Erythroblast (primary cell): ENCODE data around the gene NKX1-1.

ENCODE experiments used
- DNase-seq, 2 experiments: peaks; one replicate each; lab custom pipeline; 2025; lab: John Stamatoyannopoulos, UW
- GATA1 ChIP-seq: IDR thresholded peaks from 2 replicates; pipeline ENCODE4 v1.6.1; 2011; ENCODE audit warnings: low read depth, mild to moderate bottlenecking, control low read depth, low read length, moderate library complexity
- POLR2A ChIP-seq: IDR thresholded peaks from 2 replicates; pipeline ENCODE4 v1.6.1; 2011; ENCODE audit warnings: mild to moderate bottlenecking, low read length

Gene NKX1-1

DNA sequence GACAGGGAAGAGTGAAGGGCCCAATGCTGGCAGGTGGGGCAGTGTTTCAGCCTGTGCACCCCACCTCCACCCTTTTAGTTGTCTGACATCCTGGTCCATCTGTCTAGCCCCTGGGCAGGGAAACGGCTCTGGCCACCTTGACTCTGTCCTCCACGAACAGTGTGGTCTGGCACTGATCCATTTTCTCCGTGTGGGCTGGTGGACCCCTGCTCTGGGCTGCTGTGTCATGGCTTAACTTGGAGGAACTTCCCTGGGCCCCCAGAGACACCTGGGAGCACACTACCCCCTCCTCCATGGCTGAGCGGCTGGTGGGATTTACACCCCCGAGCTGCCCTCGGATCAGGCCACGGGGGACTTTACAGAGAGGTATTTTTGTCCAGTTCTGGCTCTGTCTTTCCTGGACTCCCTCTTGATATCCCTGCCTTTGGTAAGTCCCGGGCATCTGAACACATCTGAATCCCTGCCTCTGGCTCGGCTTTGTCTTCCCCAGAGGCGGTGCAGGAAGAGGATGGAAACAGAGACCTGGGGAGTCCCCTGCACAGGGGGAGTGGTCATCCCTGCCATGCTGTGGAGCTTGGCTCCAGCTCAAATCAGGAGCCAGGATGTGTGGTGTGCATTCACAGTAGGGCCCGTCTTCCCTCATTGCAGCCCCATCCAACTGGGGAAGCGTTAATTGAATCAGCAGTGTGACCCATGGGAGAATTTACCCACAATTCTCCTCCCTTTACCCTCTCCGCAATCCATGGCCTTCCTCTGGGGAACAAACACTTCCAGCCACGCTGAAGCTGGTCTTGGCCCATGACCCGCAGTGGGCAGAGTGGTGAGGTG is 6.3 kb upstream of the NKX1-1 start:
- TF ChIP-seq GATA1: no peak
- no peak for TF ChIP-seq POLR2A
- no peak for DNase-seq

- DNase-seq: no peak
- TF ChIP-seq POLR2A: no peak
- TF ChIP-seq GATA1: no peak
Observed at GRCh38 chr4:1411436-1412375, 5.5 kb upstream of the NKX1-1 start.

DNA sequence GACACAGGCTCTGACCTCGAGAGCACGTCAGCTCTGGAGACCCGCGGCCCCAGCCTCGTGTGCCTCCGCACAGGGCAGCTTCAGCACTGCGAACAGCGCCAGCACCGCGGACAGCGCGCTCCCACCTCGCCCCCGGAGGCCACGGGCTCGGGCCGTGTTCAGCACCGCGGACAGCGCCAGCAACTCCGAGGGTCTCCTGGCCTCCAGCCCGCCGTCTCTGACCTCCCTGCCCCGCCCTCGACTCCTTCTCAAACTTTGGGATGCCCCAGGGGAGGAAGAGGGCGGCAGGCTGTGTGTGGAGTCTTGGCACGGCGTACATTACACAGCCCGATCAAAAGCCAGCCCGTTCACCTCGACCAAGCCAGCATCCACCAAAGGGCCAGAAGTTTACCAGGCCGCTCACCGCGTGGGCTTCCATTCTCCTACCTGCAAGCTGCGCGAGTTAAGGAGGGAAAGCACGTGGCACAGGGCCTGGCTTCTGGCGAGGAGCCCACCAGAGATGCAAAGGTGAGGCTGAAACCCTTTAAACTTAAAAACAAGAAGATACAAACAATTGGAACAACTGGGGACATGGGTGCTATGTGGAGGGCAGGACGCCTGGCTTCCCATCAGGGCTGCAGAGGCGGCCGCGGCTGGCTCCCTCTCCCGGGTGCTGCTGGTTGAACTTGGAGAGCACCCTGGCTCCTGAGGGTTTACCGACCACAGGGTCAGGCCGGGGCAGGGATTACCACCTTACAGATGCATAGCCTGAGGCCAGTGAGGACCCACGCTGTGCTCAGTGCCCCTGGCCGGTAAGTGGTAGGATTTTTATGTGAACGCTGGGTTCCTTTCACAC is 4.5 kb upstream of the NKX1-1 start:
- peak; percentile 60 to 62 for DNase-seq
- TF ChIP-seq GATA1 (no peak), POLR2A (no peak)

- no peak for TF ChIP-seq GATA1
- no peak for TF ChIP-seq POLR2A
- DNase-seq: no peak
Observed at GRCh38 chr4:1409491-1410425, 3.5 kb upstream of the NKX1-1 start.

DNA sequence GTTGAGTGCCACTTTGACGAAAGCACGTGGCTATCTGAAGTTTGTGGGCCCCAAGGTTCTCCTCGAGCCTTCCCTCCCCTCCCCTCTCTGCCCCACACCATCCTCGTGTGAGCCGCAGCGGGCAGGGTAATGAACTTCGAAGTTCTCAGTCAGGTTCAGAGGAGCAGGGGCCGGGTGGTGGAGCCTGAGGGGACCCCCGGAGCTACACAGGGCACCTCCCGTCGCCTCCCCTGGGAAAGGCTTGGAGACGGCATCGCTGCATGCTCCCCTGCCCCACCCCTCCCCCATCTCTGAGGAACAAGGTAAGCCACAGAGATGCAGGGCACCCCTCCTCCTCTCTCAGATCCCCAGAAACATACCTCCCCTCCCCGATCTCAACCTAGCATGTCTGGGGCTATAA is 2.8 kb upstream of the NKX1-1 start:
- no peak for DNase-seq
- TF ChIP-seq POLR2A (no peak), GATA1 (no peak)

- DNase-seq: no peak
- no peak for TF ChIP-seq POLR2A
- no peak for TF ChIP-seq GATA1
Observed at GRCh38 chr4:1408418-1408817, 2.2 kb upstream of the NKX1-1 start.

DNA sequence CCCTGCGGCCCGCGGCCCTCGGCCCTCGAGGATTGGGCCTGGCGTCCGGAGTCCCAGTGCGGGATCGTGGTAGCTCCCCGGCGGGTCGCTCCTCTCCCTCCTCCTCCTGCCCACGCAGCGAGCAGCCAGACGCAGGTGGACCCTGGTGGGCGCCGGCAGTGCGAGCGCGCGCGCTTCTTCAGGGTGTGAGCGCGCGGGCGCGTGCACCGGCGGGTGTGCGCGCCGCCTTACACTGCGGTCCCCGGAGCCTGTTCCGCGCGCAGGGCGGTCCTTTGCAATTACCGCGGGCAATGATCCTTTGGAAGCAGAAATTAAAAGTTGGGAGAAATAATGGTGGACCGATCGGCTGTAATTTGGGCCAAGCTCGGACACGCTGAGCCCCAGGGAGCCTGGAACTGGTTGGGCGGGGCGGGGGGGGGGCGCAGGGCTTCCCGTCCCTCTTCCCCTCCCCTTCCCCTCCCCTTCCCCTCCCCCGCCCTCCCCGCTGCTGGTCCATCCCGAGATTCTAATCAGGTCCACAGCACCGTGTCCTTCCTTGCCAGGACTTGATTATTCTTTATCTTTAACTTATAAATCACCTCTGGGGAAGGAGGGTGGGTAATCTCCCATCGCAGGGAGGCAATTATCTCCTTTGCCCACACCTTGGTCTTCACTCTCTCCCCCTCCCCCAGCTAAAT is 1.6 kb upstream of the NKX1-1 start:
- TF ChIP-seq GATA1 (no peak), POLR2A (no peak)
- no peak for DNase-seq

- no peak for TF ChIP-seq GATA1
- TF ChIP-seq POLR2A: no peak
- no peak for DNase-seq
Observed at GRCh38 chr4:1406981-1407656, 877 bp upstream of the NKX1-1 start.

- TF ChIP-seq GATA1 (no peak), POLR2A (no peak)
- DNase-seq: no peak
Observed at GRCh38 chr4:1405636-1406393, 427 bp downstream of the NKX1-1 start.

DNA sequence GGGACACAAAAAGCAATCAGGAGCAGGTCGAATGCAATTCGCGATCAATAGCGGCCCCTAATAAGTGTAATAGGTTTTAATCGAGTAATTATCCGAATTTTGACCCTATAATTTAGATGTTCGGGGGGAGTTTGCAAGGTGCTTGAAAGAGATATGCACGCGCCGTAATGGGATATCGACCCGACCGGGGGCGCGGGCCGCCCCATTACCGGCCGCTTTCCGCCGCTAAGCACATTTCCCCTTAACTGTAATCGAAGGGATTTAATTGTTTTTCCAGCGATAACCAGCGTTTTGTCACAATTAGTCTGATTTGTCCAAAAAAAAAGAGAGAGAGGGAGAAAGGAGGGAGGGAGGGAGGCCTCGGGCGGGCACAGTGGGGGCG is 997 bp downstream of the NKX1-1 start:
- no peak for TF ChIP-seq POLR2A
- TF ChIP-seq GATA1: no peak
- DNase-seq: no peak
